Psoas muscle (tissue), 8 donors: ENCODE measurements around the gene VMO1. TPM values are rescaled to one million over a fixed set of nuclear protein-coding genes. Genes with fewer than 3 reads are reported as not detected.

Source experiments
- ATAC-seq, 4 donors: fragments of 200-7000 bp; cut with Tn5 transposase; one replicate each; pipeline ENCODE4 v1.9.1; 2020; ENCODE audit warnings: moderate library complexity in 3 of 4, mild to moderate bottlenecking in 2 of 4
- DNase-seq, 2 donors: peaks; one replicate each; pipeline ENCODE4 v3.0.0-alpha.2; 2020
- H3K27ac ChIP-seq: fragments of 200-600 bp; one replicate; pipeline ENCODE4 v1.8.0; 2022
- H3K27me3 ChIP-seq, 3 donors: fragments of 200-600 bp in 1 of 3; one replicate each; pipeline versions ENCODE4 v1.6.1 to v1.8.0; 2013 to 2022; ENCODE audit warnings: low read length in 2 of 3, mild to moderate bottlenecking in 2 of 3, moderate library complexity in 1 of 3; ENCODE audit not compliant: insufficient read depth in 3 of 3
- H3K36me3 ChIP-seq, 2 donors: fragments of 200-600 bp in 1 of 2; one replicate each; pipeline versions ENCODE4 v1.6.1 to v1.8.0; 2013 to 2022; ENCODE audit warnings: low read depth in 1 of 2, mild to moderate bottlenecking in 1 of 2, moderate library complexity in 1 of 2; ENCODE audit not compliant: insufficient read depth in 1 of 2
- H3K4me1 ChIP-seq: fragments of 200-600 bp; one replicate; pipeline ENCODE4 v1.8.0; 2022
- H3K4me3 ChIP-seq: fragments of 200-600 bp; one replicate; pipeline ENCODE4 v1.8.0; 2022; ENCODE audit warnings: mild to moderate bottlenecking
- H3K9me3 ChIP-seq: fragments of 200-600 bp; one replicate; pipeline ENCODE4 v1.8.0; 2022
- WGBS, 3 donors: extraction: QIAGEN DNeasy Blood & Tissue Kit; methylation state at CpG; one replicate each; pipeline versions ENCODE4 v1.1.6 to v1.1.7; 2013; 5-methylcytosine and 5-hydroxymethylcytosine counted together
- intact Hi-C, 2 donors: fragments of 100-400 bp; cut with DNase I; formaldehyde crosslinking; loops; one replicate each; pipeline versions ENCODE4 v1.11.0 to v1.14.2; 2022
- polyA plus RNA-seq, 3 donors: library from polyadenylated mRNA; stranded (reverse); fragments of 200-250 nt; gene quantifications; one replicate each; pipeline ENCODE4 v1.2.3, GENCODE V29; 2013
- total RNA-seq, 4 donors: library from RNA; stranded (reverse); fragmentation: NEBNext Ultra II Directional in 2 of 4; extraction: Animal tissue kit (Norgen Biotek cat#: 25700) in 2 of 4; gene quantifications; one replicate each; pipeline versions ENCODE4 v1.2.1 to v1.2.4, GENCODE V29; 2021 to 2023
- TF ChIP-seq, protein P1 (sequence below): fragments of 200-600 bp; IDR thresholded peaks from one replicate; pipeline ENCODE4 v1.8.0; 2022; ENCODE audit warnings: antibody characterized with exemption
- donor health status: healthy with polysubstance abuse.
- donor health status: DM: no; HTN: no; CAD: no; lungs with moderate emphysema.
- donor health status: Bipolar disorder and iron deficiency.
- donor health status: healthy.
- donor health status: DM: yes; HTN: yes; CAD: no.
- donor health status: DM: no; HTN: no; CAD: no.
- donor health status: DM: no; HTN: no; CAD: no.
- donor health status: DM: yes; HTN: yes; CAD: no.

VMO1 gene
- total and polyA plus RNA-seq, 7 donors, result 0.42 to 3.1 (median 0.84) TPM

DNA sequence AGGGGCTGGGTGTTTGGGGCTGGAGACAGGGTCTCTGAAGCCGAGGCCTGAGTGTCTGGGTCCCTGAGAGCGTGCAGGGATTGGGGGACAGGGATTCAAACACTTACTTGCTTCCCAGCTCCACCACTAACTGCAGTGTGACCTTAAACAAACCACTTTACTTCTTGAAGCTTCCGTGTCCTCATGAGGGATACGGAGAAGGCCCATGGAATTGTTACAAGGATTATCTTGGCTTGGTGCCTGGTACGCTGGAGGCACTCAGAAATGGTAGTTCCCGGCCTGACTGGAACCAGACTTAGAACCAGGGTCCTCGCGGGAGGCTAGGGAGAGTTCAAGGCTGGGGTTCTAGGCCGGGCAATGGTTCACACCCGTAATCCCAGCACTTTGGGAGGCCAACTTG is 43.5 kb downstream of the VMO1 start:
- ATAC-seq, result no peak
- no peak for DNase-seq
- Histone ChIP-seq H3K36me3 (no peaks in the 10 kb centered on the region), H3K4me3 (no peak overlapping the region), H3K27me3 (peaks cover 0 to 89% (median 31%) of the 10 kb centered on the region in 3 donors), H3K4me1 (peaks cover 7% of the 10 kb centered on the region), H3K27ac (no peak overlapping the region), H3K9me3 (no peaks in the 10 kb centered on the region)
- TF ChIP-seq, protein P1, sequence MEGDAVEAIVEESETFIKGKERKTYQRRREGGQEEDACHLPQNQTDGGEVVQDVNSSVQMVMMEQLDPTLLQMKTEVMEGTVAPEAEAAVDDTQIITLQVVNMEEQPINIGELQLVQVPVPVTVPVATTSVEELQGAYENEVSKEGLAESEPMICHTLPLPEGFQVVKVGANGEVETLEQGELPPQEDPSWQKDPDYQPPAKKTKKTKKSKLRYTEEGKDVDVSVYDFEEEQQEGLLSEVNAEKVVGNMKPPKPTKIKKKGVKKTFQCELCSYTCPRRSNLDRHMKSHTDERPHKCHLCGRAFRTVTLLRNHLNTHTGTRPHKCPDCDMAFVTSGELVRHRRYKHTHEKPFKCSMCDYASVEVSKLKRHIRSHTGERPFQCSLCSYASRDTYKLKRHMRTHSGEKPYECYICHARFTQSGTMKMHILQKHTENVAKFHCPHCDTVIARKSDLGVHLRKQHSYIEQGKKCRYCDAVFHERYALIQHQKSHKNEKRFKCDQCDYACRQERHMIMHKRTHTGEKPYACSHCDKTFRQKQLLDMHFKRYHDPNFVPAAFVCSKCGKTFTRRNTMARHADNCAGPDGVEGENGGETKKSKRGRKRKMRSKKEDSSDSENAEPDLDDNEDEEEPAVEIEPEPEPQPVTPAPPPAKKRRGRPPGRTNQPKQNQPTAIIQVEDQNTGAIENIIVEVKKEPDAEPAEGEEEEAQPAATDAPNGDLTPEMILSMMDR, result no peak
- intact Hi-C loops, result no loop called here
- 67 to 81% (median 67%) methylated on average over 10 of the region's 10 CpGs for WGBS, 3 donors

DNA sequence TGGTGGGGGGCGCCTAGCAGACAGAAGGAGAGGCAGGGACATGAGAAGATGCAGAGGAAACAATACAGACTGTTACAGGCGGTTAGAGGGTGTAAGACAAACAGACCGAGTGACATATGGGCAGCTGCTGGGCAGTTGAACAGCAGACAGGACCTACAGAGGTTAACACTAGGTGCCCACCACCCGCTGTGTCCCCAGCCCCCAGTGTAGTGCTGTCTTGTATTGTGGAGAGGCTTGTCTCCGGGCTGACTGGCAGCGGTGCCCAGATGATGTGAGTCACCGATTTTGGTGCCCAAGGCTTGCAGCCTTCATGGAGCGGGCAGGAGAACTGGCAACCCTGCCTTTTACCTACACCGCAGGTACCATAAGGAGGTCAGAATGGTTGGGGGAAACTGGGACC is 44.0 kb downstream of the VMO1 start:
- H3K36me3 ChIP-seq, result no peaks in the 10 kb centered on the region
- ATAC-seq (no peak), DNase-seq (no peak)
- WGBS, 3 donors, result 85 to 90% (median 85%) methylated on average over 9 of the region's 9 CpGs
- H3K27ac ChIP-seq, result no peak overlapping the region
- peaks cover 0 to 85% (median 31%) of the 10 kb centered on the region in 3 donors for H3K27me3 ChIP-seq
- peaks cover 7% of the 10 kb centered on the region for H3K4me1 ChIP-seq
- intact Hi-C loops, result no loop called here
- TF ChIP-seq, protein P1, result no peak
- H3K9me3 ChIP-seq, result no peaks in the 10 kb centered on the region
- H3K4me3 ChIP-seq, result no peak overlapping the region

DNA sequence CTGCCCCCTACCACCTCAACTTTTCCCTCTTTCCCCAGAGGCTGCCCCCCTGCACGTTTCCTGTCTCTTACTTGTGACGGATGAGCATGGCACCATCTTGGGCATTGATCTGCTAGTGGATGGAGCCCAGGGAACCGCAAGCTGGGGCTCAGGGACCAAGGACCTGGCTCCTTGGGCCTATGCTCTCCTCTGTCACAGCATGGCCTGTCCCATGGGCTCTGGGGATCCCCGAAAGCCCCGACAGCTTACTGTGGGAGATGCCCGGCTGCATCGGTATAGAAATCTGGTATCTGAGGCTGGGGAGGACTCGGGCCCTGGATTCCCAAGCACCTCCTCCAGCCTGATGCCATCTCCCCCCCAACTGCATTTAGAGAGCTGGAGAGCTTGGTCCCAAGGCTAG is 44.6 kb downstream of the VMO1 start:
- ATAC-seq (no peak), DNase-seq (no peak)
- Histone ChIP-seq H3K4me3 (no peak overlapping the region), H3K4me1 (peaks cover 7% of the 10 kb centered on the region), H3K27me3 (peaks cover 0 to 81% (median 31%) of the 10 kb centered on the region in 3 donors), H3K27ac (no peak overlapping the region), H3K36me3 (no peaks in the 10 kb centered on the region), H3K9me3 (no peaks in the 10 kb centered on the region)
- TF ChIP-seq, protein P1, result no peak
- intact Hi-C loops, result no loop called here
- 91 to 98% (median 95%) methylated on average over 8 of the region's 8 CpGs for WGBS, 3 donors

DNA sequence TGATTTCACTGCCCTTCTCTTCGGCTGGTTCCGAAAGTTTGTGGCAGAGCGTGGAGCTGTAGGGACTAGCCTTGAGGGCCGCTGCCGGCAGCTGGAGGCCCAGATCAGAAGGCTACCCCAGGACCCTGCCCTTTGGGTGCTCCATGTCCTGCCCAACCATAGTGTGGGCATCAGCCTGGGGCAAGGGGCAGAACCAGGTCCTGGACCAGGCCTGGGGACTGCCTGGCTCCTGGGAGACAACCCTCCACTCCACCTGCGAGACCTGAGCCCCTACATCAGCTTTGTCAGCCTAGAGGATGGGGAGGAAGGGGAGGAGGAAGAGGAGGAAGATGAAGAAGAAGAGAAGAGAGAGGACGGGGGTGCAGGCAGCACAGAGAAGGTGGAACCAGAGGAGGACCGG is 45.6 kb downstream of the VMO1 start:
- TF ChIP-seq, protein P1, result no peak
- H3K27me3 ChIP-seq, result peaks cover 0 to 71% (median 24%) of the 10 kb centered on the region in 3 donors
- 92 to 96% (median 95%) methylated on average over 8 of the region's 8 CpGs for WGBS, 3 donors
- no peak for DNase-seq
- peaks cover 7% of the 10 kb centered on the region for H3K4me1 ChIP-seq
- ATAC-seq, result no peak
- intact Hi-C loops, result no loop called here
- no peak overlapping the region for H3K4me3 ChIP-seq
- H3K9me3 ChIP-seq, result no peaks in the 10 kb centered on the region
- H3K27ac ChIP-seq, result no peak overlapping the region
- no peaks in the 10 kb centered on the region for H3K36me3 ChIP-seq

DNA sequence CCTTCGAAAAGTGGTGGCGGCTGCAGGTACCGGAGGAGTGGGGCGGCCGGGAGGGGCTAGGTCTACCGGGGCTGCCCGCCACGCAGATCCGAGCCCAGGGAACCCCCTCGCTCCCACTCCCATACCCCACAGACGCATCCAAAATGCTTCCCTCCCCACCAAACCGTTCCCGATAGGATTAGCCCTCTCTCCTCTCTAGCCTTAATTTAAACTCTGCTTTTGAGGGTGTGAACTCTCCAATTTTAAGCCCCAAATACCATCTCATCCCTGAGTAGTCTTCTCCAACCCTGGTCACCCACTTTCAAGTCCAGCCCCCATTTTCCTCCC is 46.2 kb downstream of the VMO1 start:
- TF ChIP-seq, protein P1, result no peak
- peak overlapping the region; percentile 92 for H3K4me3 ChIP-seq
- DNase-seq, result no peak
- H3K36me3 ChIP-seq, result no peaks in the 10 kb centered on the region
- no peak for ATAC-seq
- 7 to 11% (median 11%) methylated on average over 7 to 13 of the region's 13 CpGs for WGBS, 3 donors
- intact Hi-C loops, result no loop called here
- H3K27ac ChIP-seq, result no peak overlapping the region
- H3K9me3 ChIP-seq, result no peaks in the 10 kb centered on the region
- peaks cover 7% of the 10 kb centered on the region for H3K4me1 ChIP-seq
- peaks cover 0 to 65% (median 19%) of the 10 kb centered on the region in 3 donors for H3K27me3 ChIP-seq
